GM12874 (cell line): ENCODE data around the gene DTNA.
A peak's percentile ranks its signal among the peaks of the same experiment; 100 is the strongest.

Experiments used
- CTCF ChIP-seq: IDR thresholded peaks from 2 replicates; pipeline ENCODE4 v1.5.1; 2011; ENCODE audit warnings: low read depth, mild to moderate bottlenecking, control low read depth, low read length, moderate library complexity; ENCODE audit not compliant: insufficient read depth

DTNA gene

DNA sequence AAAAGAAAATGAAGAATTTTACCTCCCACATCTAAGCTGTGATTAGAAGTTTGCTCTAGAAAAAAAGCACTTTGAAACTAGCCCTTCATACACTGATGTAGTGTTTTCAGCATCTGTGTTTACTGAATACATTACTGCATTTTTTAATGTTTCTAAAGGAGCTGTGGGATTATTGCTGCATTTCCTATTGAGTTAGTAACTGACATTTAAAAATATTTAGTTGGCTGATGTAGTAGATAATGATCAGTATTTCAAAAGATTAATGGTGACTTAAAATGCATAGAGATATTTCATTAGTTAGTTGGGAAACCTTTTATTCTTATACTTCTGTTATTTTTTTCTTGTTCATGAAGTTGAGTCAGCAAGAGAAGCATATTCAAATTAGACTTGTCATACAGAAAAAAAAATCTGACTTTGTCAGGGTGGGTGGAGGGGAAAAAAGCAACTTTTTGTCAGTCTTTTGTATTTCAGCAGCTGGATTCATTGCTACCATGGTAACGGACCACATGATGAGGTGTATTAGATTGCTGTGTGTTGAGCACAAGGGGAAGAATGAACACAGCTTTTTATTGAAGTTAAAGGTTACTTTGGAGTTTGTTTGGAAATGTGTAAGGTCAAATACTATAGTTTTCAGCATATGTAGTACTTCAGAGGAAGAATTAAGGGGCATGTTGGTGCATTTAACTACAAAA is at the start of gene DTNA:
DTNA (plus strand) TSS at position 549 of the 692 bp plus-strand sequence. CDS start 45,679 bp downstream, outside the sequence.
- no peak for TF ChIP-seq CTCF

GRCh38 chr18:34660572-34660971 is 49.5 kb upstream of the DTNA start:
- TF ChIP-seq CTCF = no peak

- TF ChIP-seq CTCF = peak; percentile 64
Measured at GRCh38 chr18:34661464-34662087, 48.5 kb upstream of the DTNA start.

DNA sequence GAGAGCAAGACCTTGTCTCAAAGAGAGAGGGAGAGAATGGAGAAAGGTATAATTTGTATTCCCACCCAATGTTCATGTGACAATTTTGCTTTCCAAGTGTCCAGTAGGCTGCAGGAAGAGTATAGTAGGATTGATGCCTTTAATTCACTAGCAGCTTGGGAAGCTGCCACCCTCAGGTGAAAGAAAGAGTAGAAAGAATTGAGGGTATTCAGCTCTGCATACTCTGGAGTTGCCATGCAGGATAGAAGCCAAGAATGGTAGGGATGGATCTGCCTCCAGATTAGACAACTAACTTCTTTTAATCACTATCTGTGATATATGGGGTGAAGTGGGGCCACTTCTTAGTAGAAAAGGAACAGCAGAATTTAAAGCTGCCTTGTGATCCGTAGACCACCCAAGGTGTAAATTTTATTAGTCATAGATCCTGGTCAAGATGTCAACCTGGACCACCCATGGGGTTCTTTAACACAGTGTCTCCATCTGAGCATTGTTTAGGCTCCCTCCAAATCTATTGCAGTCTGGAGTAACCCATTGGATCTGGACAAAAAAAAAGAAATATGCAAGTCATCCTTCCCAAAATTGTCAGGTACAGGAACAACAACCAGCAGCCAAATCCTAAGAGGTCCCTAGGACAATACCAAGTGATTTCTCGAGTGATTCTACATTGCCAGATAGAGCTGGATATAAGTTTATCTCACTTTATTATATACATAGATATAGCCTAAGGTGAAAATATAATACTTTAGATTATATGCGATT is 33.1 kb upstream of the DTNA start:
- no peak for TF ChIP-seq CTCF

GRCh38 chr18:34691614-34692013 is 18.5 kb upstream of the DTNA start:
- TF ChIP-seq CTCF = no peak

DNA sequence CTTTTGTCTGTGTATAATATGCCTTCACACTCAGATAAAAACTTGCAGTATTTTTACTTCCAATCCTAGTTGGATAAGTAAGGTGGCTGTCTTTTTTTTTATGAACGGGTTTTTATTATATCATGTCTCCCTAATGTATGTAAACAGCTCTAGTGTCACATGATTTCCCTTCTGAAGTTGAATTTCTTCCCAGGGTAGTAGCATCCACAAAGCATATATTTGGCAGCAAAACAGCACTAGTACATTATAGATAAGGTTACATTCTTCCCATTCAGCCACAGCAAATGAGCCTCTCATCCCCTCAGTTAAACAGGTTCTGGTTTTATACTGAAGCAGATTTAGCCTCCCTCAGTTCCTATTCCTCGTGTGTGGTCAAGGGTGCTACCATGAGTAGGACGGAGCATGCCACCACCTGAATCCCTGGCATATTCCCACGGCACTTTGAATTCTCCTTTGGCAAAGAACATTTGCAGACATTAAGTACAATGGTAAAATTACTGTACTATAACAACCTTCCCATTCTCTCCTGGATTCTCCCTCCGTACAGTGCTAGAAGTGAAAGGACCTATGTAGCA is 15.4 kb upstream of the DTNA start:
- TF ChIP-seq CTCF = no peak

GRCh38 chr18:34695310-34695709 is 14.8 kb upstream of the DTNA start:
- no peak for TF ChIP-seq CTCF
